Glomerular visceral epithelial cell (primary cell): ENCODE data around the gene NUCB1.
A peak's percentile ranks its signal among the peaks of the same experiment; 100 is the strongest.

ENCODE experiments used
- DNase-seq: peaks from one replicate; pipeline ENCODE4 v3.0.0-alpha.2; 2016; ENCODE audit errors: extremely low spot score

Gene NUCB1

DNA sequence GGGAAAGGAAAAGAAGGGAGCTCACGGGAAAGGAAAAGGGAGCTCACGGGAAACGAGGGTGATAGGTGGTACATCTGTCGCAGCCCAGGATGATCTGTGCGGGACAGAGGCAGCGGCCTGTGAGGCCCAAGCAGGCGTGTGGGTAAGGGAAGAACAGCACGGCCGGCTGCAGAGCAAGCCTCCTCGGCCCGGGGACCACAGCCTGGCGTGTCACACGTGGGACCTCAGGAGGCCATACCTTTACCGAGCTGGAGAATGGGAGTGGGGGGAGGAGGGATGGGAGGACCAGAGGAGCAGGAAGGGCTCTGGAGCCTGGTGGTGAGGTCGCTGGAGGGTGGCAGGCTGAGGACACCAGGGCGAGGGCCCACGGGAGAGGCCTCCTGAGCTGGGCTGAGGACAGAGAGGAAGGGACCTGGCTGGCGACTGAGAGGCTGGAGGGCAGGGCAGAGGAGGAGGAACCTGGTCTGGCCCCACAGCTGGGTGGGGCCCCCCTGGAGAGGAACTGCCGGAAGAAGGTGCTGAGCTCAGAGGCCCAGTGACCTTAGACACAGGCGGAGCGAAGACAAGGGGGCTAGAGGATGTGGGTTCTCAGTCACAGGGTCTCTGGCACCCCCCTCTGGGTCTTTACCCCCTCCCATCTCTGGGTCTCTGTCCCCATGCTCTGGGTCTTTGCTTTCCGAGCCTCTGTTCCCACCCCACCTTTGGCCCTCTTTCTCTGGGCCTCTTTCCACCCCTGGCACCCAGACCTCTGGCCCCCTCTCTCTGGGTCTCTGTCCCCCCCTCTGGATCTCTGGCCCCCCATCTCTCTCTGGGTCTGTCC, 62.1 kb downstream of the NUCB1 start:
- peak; percentile 85 for DNase-seq

DNA sequence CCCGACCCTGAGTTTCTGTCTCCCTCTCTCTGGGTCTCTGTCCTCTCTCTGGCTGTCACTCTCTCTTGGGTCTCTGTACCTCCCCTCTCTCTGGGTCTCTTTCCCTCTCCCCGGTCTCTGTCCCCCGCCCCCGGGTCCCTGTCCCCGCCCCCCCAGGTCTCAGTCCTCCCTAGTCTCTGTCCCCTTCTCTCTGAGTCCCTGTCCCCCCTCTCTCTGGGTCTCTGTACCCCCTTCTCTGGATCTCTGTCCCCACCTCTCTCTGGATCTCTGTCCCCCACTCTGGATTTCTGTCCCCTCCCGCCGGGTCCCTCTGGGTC, 62.7 kb downstream of the NUCB1 start:
- no peak for DNase-seq

GRCh38 chr19:48963371-48964204, 63.5 kb downstream of the NUCB1 start:
- peak; percentile 95 for DNase-seq

- DNase-seq = no peak
These were observed 64.3 kb downstream of the NUCB1 start for GRCh38 chr19:48964205-48965039.

GRCh38 chr19:48965040-48965805, 65.1 kb downstream of the NUCB1 start, which contains the start of gene FTL:
TSS of gene FTL (plus strand) at chr19:48965309. CDS start at chr19:48965508, 199 bp downstream.
- peak; percentile 98 for DNase-seq

DNA sequence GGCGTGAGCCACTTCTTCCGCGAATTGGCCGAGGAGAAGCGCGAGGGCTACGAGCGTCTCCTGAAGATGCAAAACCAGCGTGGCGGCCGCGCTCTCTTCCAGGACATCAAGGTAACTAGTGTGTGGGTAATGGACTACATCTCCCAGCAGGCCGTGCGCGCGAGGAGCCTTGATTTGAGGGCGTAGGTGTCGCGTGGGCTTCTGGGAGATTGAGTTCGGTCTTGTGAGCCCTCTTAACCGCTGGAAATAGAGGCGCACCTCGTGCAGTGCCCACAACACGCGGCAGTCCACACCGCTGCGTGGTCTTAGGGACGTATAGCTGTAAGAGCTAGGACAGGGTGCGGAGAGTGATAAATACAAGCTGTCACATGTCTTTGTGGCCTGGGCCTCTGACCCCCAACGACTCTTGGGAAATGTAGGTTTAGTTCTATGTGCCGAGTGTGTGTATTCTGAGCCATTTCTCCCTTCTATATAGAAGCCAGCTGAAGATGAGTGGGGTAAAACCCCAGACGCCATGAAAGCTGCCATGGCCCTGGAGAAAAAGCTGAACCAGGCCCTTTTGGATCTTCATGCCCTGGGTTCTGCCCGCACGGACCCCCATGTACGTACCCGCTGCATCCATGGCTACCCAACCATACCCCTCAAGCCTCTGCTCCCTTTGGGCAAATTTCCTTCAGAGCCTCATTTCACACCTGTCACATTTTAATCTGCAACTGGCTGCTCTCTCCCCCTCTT, 65.9 kb downstream of the NUCB1 start:
- peak; percentile 82 for DNase-seq

GRCh38 chr19:48966541-48967345, 66.6 kb downstream of the NUCB1 start:
- peak; percentile 27 for DNase-seq

GRCh38 chr19:48967346-48968178, 67.5 kb downstream of the NUCB1 start:
- peak; percentile 49 for DNase-seq

- DNase-seq = peak; percentile 36
These were observed 68.1 kb downstream of the NUCB1 start for GRCh38 chr19:48968179-48968661.

- no peak for DNase-seq
These were observed 68.7 kb downstream of the NUCB1 start for GRCh38 chr19:48968813-48969218.

DNA sequence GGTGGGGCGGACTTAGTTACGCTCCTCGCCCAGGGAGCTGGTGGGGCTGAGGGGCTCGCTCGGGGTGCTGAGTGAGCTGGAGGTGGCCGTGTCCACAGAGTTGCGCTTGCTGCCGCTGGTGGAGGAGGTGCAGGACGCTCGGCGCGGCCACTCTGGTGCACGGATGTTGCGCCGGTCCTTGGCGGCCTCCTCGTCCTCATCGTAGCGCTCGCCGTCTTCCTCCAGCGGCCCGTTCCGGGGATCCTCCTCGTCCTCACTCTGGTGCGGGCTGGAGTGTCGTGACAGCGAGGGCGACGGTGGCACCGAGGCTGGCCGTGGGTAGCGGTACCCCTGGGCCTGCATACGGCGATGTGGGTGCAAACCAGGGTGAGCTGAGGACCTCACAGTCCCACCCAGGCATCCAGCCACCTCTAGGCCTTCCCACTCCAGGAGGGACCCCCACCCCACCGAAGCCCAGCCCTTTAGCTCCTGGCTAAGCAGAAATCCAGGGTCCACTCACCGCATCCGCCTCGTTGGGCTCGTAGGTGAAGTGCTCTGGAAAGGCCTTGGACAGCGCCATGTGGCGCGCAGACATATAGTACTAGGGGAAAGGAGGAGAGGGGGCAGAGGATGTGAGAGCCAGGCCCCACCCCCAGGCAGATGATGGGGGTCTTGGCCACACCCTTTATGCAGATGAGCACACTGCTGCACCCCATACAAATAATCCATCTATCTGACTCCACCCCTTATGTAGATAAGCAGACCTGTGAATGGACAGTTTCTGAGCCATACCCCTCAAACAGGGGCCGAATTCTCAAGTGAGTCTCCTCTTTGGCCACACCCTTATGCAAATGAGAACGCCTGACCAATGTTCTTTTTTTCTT, 69.4 kb downstream of the NUCB1 start:
- DNase-seq = peak; percentile 33

DNA sequence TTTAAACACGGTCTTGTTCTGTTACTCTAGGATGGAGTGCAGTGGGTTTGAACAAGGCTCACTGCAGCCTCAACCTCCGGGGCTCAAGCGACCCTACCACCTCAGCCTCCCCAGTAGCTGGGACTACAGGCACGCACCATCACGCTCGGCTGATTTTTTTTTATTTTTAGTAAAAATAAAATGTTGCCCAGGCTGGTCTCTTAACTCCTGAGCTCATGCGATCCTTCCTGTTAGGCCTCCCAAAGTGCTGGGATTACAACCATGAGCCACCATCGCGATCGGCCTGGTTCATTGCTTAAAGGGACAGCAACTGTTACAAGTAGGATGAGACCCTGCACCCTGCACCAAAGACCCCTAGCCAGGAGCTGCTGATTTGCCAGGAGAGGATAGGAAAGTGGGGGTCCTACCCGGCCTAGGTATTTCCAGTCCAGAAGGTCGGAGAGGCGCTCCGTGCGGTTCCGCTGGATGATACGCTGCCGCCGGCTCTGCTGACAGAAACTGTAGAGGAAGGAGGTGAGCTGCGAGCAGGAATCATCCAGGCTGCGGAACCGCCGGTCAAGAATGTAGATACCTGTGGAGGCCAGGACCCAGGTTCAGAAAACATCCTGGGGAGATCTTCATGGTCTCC, 70.1 kb downstream of the NUCB1 start:
- no peak for DNase-seq

DNA sequence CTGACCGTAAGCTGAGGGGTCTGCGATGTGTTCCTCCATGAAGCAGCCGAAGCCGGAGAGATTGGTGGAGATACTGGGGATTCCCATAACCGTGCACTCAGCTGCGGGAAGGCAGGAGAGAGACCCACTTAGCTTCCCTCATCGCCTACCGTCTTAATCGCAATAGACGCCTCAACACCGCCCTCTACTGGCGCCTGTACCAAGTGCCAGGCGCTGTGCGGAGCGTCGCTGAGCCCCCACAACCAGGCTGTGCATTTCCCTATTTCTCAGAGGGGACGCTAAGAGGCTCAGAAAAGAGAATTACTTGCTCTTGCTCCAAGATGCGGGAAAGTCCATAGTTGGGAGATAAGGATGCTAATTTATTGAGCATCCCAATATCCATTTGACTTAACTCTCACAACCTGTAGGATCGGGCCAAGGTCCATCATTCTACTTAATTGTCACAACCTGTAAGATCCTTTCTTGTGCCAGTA, 70.8 kb downstream of the NUCB1 start:
- DNase-seq = peak; percentile 75
